Choroid plexus epithelial cell (primary cell): ENCODE data around the gene MRM2.

Source experiments
- DNase-seq: peaks from one replicate; pipeline ENCODE4 v3.0.0-alpha.2; 2010; ENCODE audit warnings: low read depth
- H3K4me3 ChIP-seq: 2 replicates; pipeline ENCODE4 v1.5.1; 2011; ENCODE audit warnings: low read depth, mild to moderate bottlenecking, control low read depth, low read length, moderate library complexity
- CTCF ChIP-seq: conservative IDR thresholded peaks from 2 replicates; pipeline ENCODE4 v1.5.1; 2011; ENCODE audit warnings: low read depth, mild to moderate bottlenecking, control low read depth, inconsistent platforms, low read length, moderate library complexity

Gene MRM2

GRCh38 chr7:2233926-2234325, 8.1 kb downstream of the MRM2 start:
- no peak for TF ChIP-seq CTCF
- H3K4me3 ChIP-seq = no peak overlapping the region
- DNase-seq = peak; percentile 41

GRCh38 chr7:2232766-2233520, 9.1 kb downstream of the MRM2 start, which contains the start of gene MAD1L1:
MAD1L1 (minus strand) TSS chr7:2232945; CDS start chr7:2230133, 2,812 bp downstream.
- TF ChIP-seq CTCF = no peak
- peak; percentile 95 for DNase-seq
- H3K4me3 ChIP-seq = peak within 1 kb of the TSS; percentile 75

GRCh38 chr7:2231992-2232765, 9.8 kb downstream of the MRM2 start:
- no peak for TF ChIP-seq CTCF
- peak; percentile 23 for DNase-seq
- H3K4me3 ChIP-seq = peak overlapping the region; percentile 75

- no peak for TF ChIP-seq CTCF
- DNase-seq = no peak
- no peak overlapping the region for H3K4me3 ChIP-seq
Measured at GRCh38 chr7:2230882-2231281, 11.1 kb downstream of the MRM2 start.

GRCh38 chr7:2230226-2230625, 11.8 kb downstream of the MRM2 start:
- DNase-seq = no peak
- no peak overlapping the region for H3K4me3 ChIP-seq
- TF ChIP-seq CTCF = no peak

- no peak for DNase-seq
Measured at GRCh38 chr7:2229467-2229866, 12.5 kb downstream of the MRM2 start.

More at GRCh38 chr7:2229467-2229866, 12.5 kb downstream of the MRM2 start:
- H3K4me3 ChIP-seq = no peak overlapping the region
- TF ChIP-seq CTCF = no peak
